IMR-90 (cell line): ENCODE data around the gene PPM1J. TPM values are rescaled to one million over a fixed set of nuclear protein-coding genes. Genes with fewer than 3 reads are reported as not detected.

Experiments used
- ATAC-seq: fragments of 200-7000 bp; cut with Tn5 transposase; 2 replicates; pipeline ENCODE4 v1.9.1; 2020; ENCODE audit warnings: low read depth, mild to moderate bottlenecking, moderate library complexity
- BruUV-seq: library from RNA; stranded (reverse); fragments of 400-500 nt; replicated peaks from 2 replicates; lab custom pipeline; 2021; lab: Mats Ljungman, UMichigan
- CTCF ChIA-PET: fragments of 300-600 bp; formaldehyde crosslinking; extraction: SDS; loops from one replicate; lab custom pipeline; 2021; ENCODE audit warnings: antibody characterized with exemption; lab: Yijun Ruan, JAX
- POLR2A ChIA-PET: fragments of 300-600 bp; sonication (Branson Sonifier 250); formaldehyde crosslinking; loops from one replicate; lab custom pipeline; 2022; ENCODE audit warnings: antibody characterized with exemption; ENCODE audit not compliant: unreplicated experiment; lab: Charles Lee
- DNase-seq: peaks from one replicate; pipeline ENCODE4 v3.0.0; 2013
- H2AFZ ChIP-seq: replicated peaks from 2 replicates; pipeline ENCODE3; 2013; ENCODE audit warnings: low read length, mild to moderate bottlenecking; ENCODE audit not compliant: poor library complexity
- H2AK5ac ChIP-seq: 2 replicates; pipeline ENCODE4 v1.6.1; 2013; ENCODE audit warnings: low read depth, low read length, inconsistent platforms
- H2AK9ac ChIP-seq: replicated peaks from 2 replicates; pipeline ENCODE3; 2013; ENCODE audit warnings: mild to moderate bottlenecking, low read depth, low read length, moderate library complexity; ENCODE audit not compliant: poor library complexity
- H2BK120ac ChIP-seq: 2 replicates; pipeline ENCODE4 v1.6.1; 2013; ENCODE audit warnings: low read depth, low read length, inconsistent platforms
- H2BK15ac ChIP-seq: 3 replicates; pipeline ENCODE4 v1.6.1; 2013; ENCODE audit warnings: low read depth, low read length, inconsistent platforms
- H2BK20ac ChIP-seq: 2 replicates; pipeline ENCODE4 v1.6.1; 2013; ENCODE audit warnings: low read depth, mild to moderate bottlenecking, inconsistent platforms, low read length, moderate library complexity
- H2BK5ac ChIP-seq: 2 replicates; pipeline ENCODE4 v1.6.1; 2013; ENCODE audit warnings: mild to moderate bottlenecking, low read depth, low read length, inconsistent platforms; ENCODE audit not compliant: poor library complexity, severe bottlenecking
- H3K14ac ChIP-seq: replicated peaks from 2 replicates; pipeline ENCODE4 v1.6.1; 2013; ENCODE audit warnings: low read depth, low read length, inconsistent platforms
- H3K18ac ChIP-seq: 2 replicates; pipeline ENCODE4 v1.6.1; 2013; ENCODE audit warnings: low read depth, low read length, control low read depth
- H3K23ac ChIP-seq: 2 replicates; pipeline ENCODE4 v1.6.1; 2013; ENCODE audit warnings: low read depth, low read length, inconsistent platforms
- H3K27ac ChIP-seq: 2 replicates; pipeline ENCODE4 v1.5.1; 2013; ENCODE audit warnings: mild to moderate bottlenecking, control low read depth, low read length; ENCODE audit not compliant: insufficient read depth
- H3K27me3 ChIP-seq: 2 replicates; pipeline ENCODE4 v1.6.1; 2013; ENCODE audit warnings: low read length; ENCODE audit not compliant: control insufficient read depth, insufficient read depth
- H3K36me3 ChIP-seq: 2 replicates; pipeline ENCODE4 v1.6.1; 2013; ENCODE audit warnings: low read length, mixed read lengths; ENCODE audit not compliant: control insufficient read depth, insufficient read depth
- H3K4ac ChIP-seq: 2 replicates; pipeline ENCODE4 v1.6.1; 2013; ENCODE audit warnings: low read depth, low read length, inconsistent platforms
- H3K4me1 ChIP-seq: 2 replicates; pipeline ENCODE4 v1.6.1; 2013; ENCODE audit warnings: low read length, mixed read lengths; ENCODE audit not compliant: control insufficient read depth, insufficient read depth
- H3K4me2 ChIP-seq: 2 replicates; pipeline ENCODE4 v1.6.1; 2013; ENCODE audit warnings: low read depth, mild to moderate bottlenecking, control low read depth, low read length, moderate library complexity
- H3K4me3 ChIP-seq: 2 replicates; pipeline ENCODE4 v1.5.1; 2013; ENCODE audit warnings: low read depth, mild to moderate bottlenecking, control low read depth, low read length, moderate library complexity; ENCODE audit not compliant: insufficient read depth
- H3K56ac ChIP-seq: 2 replicates; pipeline ENCODE4 v1.6.1; 2013; ENCODE audit warnings: low read length, inconsistent platforms; ENCODE audit not compliant: insufficient read depth; ENCODE audit errors: extremely low read depth
- H3K79me1 ChIP-seq, 2 experiments: 2 replicates each; pipeline ENCODE4 v1.6.1; 2013; ENCODE audit warnings: low read length in 2 of 2, inconsistent platforms in 1 of 2, low read depth in 1 of 2
- H3K9ac ChIP-seq: 2 replicates; pipeline ENCODE4 v1.6.1; 2013; ENCODE audit warnings: low read depth, low read length, control low read depth
- H3K9me1 ChIP-seq: 2 replicates; pipeline ENCODE4 v1.6.1; 2013; ENCODE audit warnings: low read length, inconsistent platforms; ENCODE audit not compliant: insufficient read depth
- H3K9me3 ChIP-seq: 2 replicates; pipeline ENCODE4 v1.6.1; 2013; ENCODE audit warnings: low read length; ENCODE audit not compliant: control insufficient read depth, insufficient read depth
- H4K20me1 ChIP-seq: 2 replicates; pipeline ENCODE4 v1.6.1; 2013; ENCODE audit warnings: low read length, inconsistent platforms; ENCODE audit not compliant: insufficient read depth
- H4K5ac ChIP-seq: 2 replicates; pipeline ENCODE4 v1.6.1; 2013; ENCODE audit warnings: mild to moderate bottlenecking, low read depth, low read length, control low read depth
- H4K8ac ChIP-seq, 2 experiments: 2 replicates each; pipeline ENCODE4 v1.6.1; 2013; ENCODE audit warnings: low read depth in 2 of 2, low read length in 2 of 2, control low read depth in 1 of 2, inconsistent platforms in 1 of 2
- H4K91ac ChIP-seq: 2 replicates; pipeline ENCODE4 v1.6.1; 2013; ENCODE audit warnings: low read depth, low read length, inconsistent platforms; ENCODE audit not compliant: insufficient read depth
- CHD1 ChIP-seq: IDR thresholded peaks from 2 replicates; pipeline ENCODE4 v1.6.1; 2012; ENCODE audit warnings: low read depth, low read length, improper control_type of control experiment
- FOS ChIP-seq: fragments of 150-350 bp; IDR thresholded peaks from 2 replicates; pipeline ENCODE4 v1.6.1; 2016; ENCODE audit warnings: low read depth, low read length
- MAFK ChIP-seq: IDR thresholded peaks from 2 replicates; pipeline ENCODE4 v1.6.1; 2012; ENCODE audit warnings: low read depth, low read length, improper control_type of control experiment
- POLR2A ChIP-seq: IDR thresholded peaks from 2 replicates; pipeline ENCODE4 v1.6.1; 2012; ENCODE audit warnings: mild to moderate bottlenecking, low read depth, low read length
- RAD21 ChIP-seq: IDR thresholded peaks from 2 replicates; pipeline ENCODE4 v1.6.1; 2012; ENCODE audit warnings: low read length, improper control_type of control experiment
- RCOR1 ChIP-seq: IDR thresholded peaks from 2 replicates; pipeline ENCODE4 v1.6.1; 2012; ENCODE audit warnings: mild to moderate bottlenecking, low read length, improper control_type of control experiment; ENCODE audit not compliant: insufficient replicate concordance
- RFX5 ChIP-seq: IDR thresholded peaks from 2 replicates; pipeline ENCODE4 v1.8.0; 2012; ENCODE audit warnings: low read depth, mild to moderate bottlenecking, low read length, moderate library complexity
- SMC3 ChIP-seq: fragments of 150-350 bp; IDR thresholded peaks from 2 replicates; pipeline ENCODE4 v1.6.1; 2016; ENCODE audit warnings: low read depth, mild to moderate bottlenecking, antibody characterized with exemption, low read length, moderate library complexity
- WGBS, 2 experiments: methylation state at CpG; one replicate each; pipeline versions ENCODE4 v1.1.5 to v1.1.7; 2013; ENCODE audit warnings: missing lambda C conversion rate in 2 of 2; ENCODE audit not compliant: insufficient read length in 1 of 2; ENCODE audit errors: extremely low coverage in 2 of 2; 5-methylcytosine and 5-hydroxymethylcytosine counted together
- dilution Hi-C: fragments of 300-500 bp; cut with HindIII; formaldehyde crosslinking; loops from one replicate; pipeline ENCODE4 v1.14.3; 2018; ENCODE audit warnings: low sequenced_read_pairs; ENCODE audit not compliant: unreplicated experiment
- in situ Hi-C: fragments of 300-500 bp; cut with MboI; formaldehyde crosslinking; loops from 3 replicates; pipeline ENCODE4 v1.14.3; 2019; ENCODE audit warnings: low sequenced_read_pairs, inconsistent platforms, mixed read lengths
- intact Hi-C: fragments of 100-400 bp; cut with micrococcal nuclease; formaldehyde crosslinking; loops from 2 replicates; pipeline ENCODE4 v1.10.0; 2022
- polyA plus RNA-seq, 3 experiments: library from polyadenylated mRNA; depleted of rRNA; stranded (reverse); fragments of >200 nt; gene quantifications; 2 replicates each; pipeline ENCODE4 v1.2.3, GENCODE V29; 2012; ENCODE audit warnings: low replicate concordance in 1 of 3
- total RNA-seq: library from RNA; depleted of rRNA; stranded (reverse); fragments of >200 nt; gene quantifications from 2 replicates; pipeline ENCODE4 v1.2.3, GENCODE V29; 2012
- TF ChIP-seq, protein P1 (sequence below): fragments of 150-350 bp; IDR thresholded peaks from 2 replicates; pipeline ENCODE4 v1.6.1; 2017; ENCODE audit warnings: mild to moderate bottlenecking, antibody characterized with exemption, low read length, low read depth
- TF ChIP-seq, protein P2 (sequence below): fragments of 150-350 bp; IDR thresholded peaks from 2 replicates; pipeline ENCODE4 v1.6.1; 2016; ENCODE audit warnings: low read depth, mild to moderate bottlenecking, low read length, moderate library complexity, borderline replicate concordance
- TF ChIP-seq, protein P3 (sequence below): conservative IDR thresholded peaks from 2 replicates; pipeline ENCODE4 v1.5.1; 2012; ENCODE audit warnings: mild to moderate bottlenecking, low read depth, low read length, improper control_type of control experiment

The PPM1J gene
- total and polyA plus RNA-seq, 2 of the 4 experiments (the other 2 are of a cell fraction) = 1.8 to 2.4 TPM

DNA sequence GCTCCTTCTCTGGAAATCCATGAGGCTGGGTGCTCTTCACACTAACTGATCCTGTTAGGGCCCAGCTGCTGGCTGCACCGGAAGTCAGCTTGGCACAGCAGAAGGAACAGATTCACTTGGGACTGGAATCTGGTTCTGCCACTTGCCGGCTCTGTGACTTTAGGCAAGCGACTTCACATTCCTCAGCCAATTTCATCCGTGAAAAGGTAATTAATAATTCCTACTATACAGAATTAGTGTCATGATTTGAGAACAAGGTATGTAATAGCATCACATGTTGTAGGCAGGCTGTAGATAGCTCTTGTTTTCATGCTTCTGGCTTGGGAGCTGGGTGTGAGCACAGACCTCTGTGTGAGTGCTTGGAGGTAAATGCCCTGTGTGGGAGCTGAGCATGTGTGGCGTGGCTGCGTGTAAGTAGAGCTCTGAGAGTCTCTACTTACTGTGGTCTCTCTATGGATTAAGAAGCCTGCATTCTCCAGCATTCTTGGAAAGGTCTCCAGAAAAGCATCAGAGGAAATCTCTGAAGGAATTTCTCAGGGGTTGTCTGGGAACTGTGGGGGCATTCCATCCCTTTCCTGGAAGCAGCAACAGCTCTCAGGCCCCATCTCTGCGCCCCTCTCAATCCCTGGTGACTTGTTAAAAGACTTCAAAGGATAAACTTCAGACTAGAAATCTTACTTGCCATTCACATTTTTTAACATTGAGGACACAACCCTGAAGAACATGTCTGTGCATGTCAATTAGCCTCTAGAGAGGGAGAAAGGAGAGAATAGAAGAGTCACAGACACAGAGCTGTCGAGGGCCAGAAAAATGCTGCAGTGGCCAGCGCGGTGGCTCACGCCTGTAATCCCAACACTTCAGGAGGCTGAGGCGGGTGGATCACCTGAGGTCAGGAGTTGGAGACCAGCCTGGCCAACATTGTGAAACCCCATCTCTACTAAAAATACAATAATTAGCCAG lies 47.7 kb upstream of the PPM1J start:
- H3K9ac ChIP-seq = no peak overlapping the region
- intact Hi-C loops (no loop called here), dilution Hi-C loops (no loop called here), in situ Hi-C loops (no loop called here)
- 0 out of 2 replicates have a peak, but pooled peaks cover 2% of the 10 kb centered on the region for H3K27me3 ChIP-seq
- ChIA-PET POLR2A (interaction anchor here (0.6 kb wide), 1 partner anchor 992 kb away, joined by 4 read pairs; no protein-coding TSS in a partner anchor), CTCF (interaction anchor here (1.1 kb wide), 1 partner anchor 311 kb away, joined by 3 read pairs; no protein-coding TSS in a partner anchor)
- H3K9me1 ChIP-seq = no peaks in the 10 kb centered on the region
- peak overlapping the region; percentile 29; the same call in 1 of the 2 replicates for H3K4ac ChIP-seq
- H3K4me1 ChIP-seq = peaks cover 9% of the 10 kb centered on the region
- peak overlapping the region; percentile 89 for H3K18ac ChIP-seq
- H4K20me1 ChIP-seq = no peaks in the 10 kb centered on the region
- BruUV-seq = no TSS peak
- peak overlapping the region; percentile 68 for H2AFZ ChIP-seq
- H2AK9ac ChIP-seq = no peak overlapping the region
- H3K36me3 ChIP-seq = no peaks in the 10 kb centered on the region
- peak overlapping the region; percentile 5; the same call in 1 of the 2 replicates for H3K4me2 ChIP-seq
- no peak overlapping the region for H2AK5ac ChIP-seq
- peak overlapping the region; percentile 47 to 75; a peak in 3 of 4 replicates for H4K8ac ChIP-seq
- peak overlapping the region; percentile 44; the same call in 1 of the 2 replicates for H3K27ac ChIP-seq
- H3K4me3 ChIP-seq = no peak overlapping the region
- H3K14ac ChIP-seq = peak overlapping the region; percentile 65; the same call in 1 of the 2 replicates
- ATAC-seq (peak; percentile 56), DNase-seq (peak; percentile 38)
- H2BK5ac ChIP-seq = peak overlapping the region; percentile 25
- no peak overlapping the region for H3K56ac ChIP-seq
- H3K9me3 ChIP-seq = peaks cover 2% of the 10 kb centered on the region; the same call in 1 of the 2 replicates
- H2BK20ac ChIP-seq = peak overlapping the region; percentile 63; the same call in 1 of the 2 replicates
- peak overlapping the region; percentile 87 for H2BK120ac ChIP-seq
- H3K79me1 ChIP-seq = no peaks in the 10 kb centered on the region
- H2BK15ac ChIP-seq = no peak overlapping the region; the same call in 2 of the 3 replicates
- 80% methylated on average over 3 of the region's 12 CpGs; no CpG with 5 or more reads in 1 of the 2 experiments for WGBS, 2 experiments
- H4K91ac ChIP-seq = peak overlapping the region; percentile 24; the same call in 1 of the 2 replicates
- H4K5ac ChIP-seq = peak overlapping the region; percentile 96
- TF ChIP-seq POLR2A (no peak), RCOR1 (no peak), RFX5 (no peak), FOS (no peak), MAFK (no peak), RAD21 (no peak), CHD1 (no peak), SMC3 (no peak)
- TF ChIP-seq, protein P1, sequence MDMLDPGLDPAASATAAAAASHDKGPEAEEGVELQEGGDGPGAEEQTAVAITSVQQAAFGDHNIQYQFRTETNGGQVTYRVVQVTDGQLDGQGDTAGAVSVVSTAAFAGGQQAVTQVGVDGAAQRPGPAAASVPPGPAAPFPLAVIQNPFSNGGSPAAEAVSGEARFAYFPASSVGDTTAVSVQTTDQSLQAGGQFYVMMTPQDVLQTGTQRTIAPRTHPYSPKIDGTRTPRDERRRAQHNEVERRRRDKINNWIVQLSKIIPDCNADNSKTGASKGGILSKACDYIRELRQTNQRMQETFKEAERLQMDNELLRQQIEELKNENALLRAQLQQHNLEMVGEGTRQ = no peak
- TF ChIP-seq, protein P2, sequence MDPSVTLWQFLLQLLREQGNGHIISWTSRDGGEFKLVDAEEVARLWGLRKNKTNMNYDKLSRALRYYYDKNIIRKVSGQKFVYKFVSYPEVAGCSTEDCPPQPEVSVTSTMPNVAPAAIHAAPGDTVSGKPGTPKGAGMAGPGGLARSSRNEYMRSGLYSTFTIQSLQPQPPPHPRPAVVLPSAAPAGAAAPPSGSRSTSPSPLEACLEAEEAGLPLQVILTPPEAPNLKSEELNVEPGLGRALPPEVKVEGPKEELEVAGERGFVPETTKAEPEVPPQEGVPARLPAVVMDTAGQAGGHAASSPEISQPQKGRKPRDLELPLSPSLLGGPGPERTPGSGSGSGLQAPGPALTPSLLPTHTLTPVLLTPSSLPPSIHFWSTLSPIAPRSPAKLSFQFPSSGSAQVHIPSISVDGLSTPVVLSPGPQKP = no peak
- TF ChIP-seq, protein P3, sequence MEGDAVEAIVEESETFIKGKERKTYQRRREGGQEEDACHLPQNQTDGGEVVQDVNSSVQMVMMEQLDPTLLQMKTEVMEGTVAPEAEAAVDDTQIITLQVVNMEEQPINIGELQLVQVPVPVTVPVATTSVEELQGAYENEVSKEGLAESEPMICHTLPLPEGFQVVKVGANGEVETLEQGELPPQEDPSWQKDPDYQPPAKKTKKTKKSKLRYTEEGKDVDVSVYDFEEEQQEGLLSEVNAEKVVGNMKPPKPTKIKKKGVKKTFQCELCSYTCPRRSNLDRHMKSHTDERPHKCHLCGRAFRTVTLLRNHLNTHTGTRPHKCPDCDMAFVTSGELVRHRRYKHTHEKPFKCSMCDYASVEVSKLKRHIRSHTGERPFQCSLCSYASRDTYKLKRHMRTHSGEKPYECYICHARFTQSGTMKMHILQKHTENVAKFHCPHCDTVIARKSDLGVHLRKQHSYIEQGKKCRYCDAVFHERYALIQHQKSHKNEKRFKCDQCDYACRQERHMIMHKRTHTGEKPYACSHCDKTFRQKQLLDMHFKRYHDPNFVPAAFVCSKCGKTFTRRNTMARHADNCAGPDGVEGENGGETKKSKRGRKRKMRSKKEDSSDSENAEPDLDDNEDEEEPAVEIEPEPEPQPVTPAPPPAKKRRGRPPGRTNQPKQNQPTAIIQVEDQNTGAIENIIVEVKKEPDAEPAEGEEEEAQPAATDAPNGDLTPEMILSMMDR = no peak
- peak overlapping the region; percentile 51; the same call in 1 of the 2 replicates for H3K23ac ChIP-seq
